GM21367 (cell line): ENCODE measurements around the gene TMEM107.
"Not testable (repeated sequence)": the region's sequence is repeated elsewhere in the genome, so short reads cannot be mapped to it uniquely, and the experiment has no call there.

Experiments
- ATAC-seq: cut with Tn5 transposase; IDR thresholded peaks from one replicate; pipeline ENCODE4 v1.9.1; 2021; ENCODE audit not compliant: unreplicated experiment

The TMEM107 gene

DNA sequence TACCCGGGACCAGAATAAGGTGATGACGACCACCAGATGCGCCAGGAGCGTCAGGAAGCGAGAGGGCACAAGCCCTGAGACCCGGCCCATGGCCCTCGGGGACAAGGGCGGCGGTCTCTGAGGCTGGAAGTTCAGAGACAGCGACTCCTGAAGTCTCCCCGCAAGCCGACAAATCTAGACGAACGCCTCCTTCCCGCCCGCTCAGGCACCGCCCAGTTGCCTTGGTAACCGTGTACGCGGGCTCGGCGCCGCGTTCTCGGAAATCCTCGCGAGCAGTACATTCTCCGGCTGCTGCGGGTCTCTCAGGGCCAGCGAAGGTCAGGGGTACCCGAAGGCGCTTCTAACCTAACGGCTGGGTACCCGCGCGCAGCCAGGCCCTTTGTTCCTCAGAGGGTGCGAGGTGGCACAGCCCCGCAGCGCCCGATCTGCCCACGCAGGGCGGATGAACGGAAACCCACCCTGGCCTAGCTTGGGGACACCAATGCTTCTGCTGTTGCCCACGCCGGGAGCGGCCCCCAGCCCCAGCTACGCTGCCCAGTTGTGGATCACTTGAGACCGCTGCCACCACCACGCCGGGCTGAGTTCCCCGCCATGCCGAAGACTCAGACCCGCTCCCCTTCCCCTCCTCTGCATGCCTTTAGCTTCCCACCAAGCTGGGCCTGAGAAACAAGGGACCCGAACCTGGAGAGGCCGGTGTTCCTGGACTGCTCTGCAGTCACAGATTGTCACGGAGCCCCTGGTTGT lies at the start of gene TMEM107:
Gene TMEM107 (minus strand): TSS at position 184 of the 744 bp plus-strand sequence. CDS start 94 bp downstream, at position 90.
- peak; percentile 37 for ATAC-seq

GRCh38 chr17:8224891-8225812 lies 49.0 kb upstream of the TMEM107 start:
- no peak for ATAC-seq

DNA sequence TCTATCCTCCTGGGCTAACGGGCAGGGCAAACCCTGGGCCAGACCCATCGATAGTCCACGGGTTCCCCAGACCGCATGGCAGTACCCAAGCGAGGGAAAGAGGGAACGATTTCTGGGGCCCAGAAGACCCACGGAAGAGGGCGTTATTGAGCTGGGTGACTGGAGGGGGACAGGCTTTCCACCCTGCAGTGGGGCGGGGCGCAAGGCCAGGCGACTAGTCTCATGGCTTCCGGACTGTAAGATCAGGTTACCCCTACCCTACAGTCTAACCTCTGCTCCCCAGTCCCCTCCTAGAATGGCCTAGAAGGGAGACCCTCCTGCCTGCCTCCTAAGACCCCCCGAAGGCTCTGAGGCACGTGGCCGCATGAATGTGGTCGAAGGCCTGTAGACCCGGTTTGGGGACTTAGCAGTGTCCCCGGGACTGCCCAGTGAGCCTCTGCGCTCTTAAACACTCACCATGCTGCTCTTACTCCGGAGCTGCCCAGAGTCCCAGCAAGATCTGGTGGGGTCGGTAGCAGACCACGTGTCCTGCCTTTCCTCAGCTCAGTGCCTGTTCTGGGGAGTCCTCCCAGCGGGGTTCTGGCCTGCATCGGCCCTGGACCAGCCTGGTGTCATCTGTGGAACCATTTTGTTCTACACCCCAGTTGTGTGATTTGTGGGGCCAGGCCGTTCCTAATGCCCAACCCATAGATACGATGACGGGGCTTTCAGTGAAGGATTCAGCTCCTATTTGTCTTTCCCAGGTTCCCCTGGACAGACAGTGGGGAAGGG lies 47.4 kb upstream of the TMEM107 start:
- ATAC-seq: no peak

- peak; percentile 22 for ATAC-seq
Observed at GRCh38 chr17:8222630-8223355, 46.6 kb upstream of the TMEM107 start.

- ATAC-seq: peak; percentile 23
Observed at GRCh38 chr17:8222380-8222629, 46.1 kb upstream of the TMEM107 start.

DNA sequence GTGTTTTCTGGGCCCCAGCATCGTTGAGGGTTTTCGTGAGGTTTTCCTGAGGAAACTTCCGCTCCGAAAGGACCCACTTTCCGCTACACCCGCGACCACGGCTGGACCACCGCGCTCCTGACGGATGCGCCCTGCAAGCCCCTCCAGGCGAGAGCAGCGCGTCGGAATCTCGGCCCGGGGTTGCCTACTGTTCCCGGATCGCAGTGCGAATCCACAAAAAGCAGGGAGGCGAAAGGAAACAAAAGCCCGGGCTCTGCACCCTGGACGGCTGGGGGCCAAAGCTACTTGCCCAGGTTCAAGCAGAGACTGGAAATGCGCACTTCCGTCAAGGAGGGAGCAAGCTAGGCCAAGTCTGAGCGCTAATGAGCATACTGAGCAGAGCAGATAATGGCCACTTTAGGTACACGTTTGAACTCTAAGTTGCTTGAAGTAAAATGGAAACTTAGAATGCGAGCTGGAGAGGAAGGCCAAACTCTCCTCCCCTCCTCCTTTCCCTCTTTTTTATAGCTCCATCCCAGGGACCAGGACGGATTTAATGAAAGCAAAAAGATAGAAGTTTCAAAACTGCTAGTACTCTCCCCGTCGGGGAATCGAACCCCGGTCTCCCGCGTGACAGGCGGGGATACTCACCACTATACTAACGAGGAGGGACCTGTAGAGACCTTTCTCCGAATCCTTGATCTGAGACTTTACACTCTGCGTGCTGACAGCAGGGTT lies 45.6 kb upstream of the TMEM107 start:
- peak; percentile 37 for ATAC-seq

- ATAC-seq: no peak
Observed at GRCh38 chr17:8220783-8221662, 44.8 kb upstream of the TMEM107 start.

DNA sequence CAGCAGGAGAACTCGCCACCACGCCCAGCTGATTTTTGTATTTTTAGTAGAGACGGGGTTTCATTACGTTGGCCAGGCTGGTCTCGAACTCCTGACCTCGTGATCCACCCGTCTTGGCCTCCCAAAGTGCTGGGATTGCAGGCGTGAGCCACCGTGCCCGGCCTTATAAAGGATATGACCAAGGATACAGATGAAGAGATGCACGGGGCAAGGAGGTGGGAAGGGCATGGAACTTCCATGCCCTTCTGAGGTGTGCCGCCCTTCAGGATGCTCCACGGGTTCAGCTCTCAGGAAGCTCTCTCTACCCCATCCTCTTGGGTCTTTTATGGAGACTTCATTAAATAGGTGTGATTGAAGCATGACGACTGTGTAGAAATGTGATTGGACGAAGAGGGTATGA lies 37.8 kb upstream of the TMEM107 start:
- not testable (repeated sequence) for ATAC-seq

- ATAC-seq: no peak
Observed at GRCh38 chr17:8212312-8213180, 36.4 kb upstream of the TMEM107 start.

GRCh38 chr17:8210761-8211458 lies 34.7 kb upstream of the TMEM107 start:
- ATAC-seq: no peak

GRCh38 chr17:8209907-8210760 lies 34.0 kb upstream of the TMEM107 start, which contains the start of gene AURKB:
Gene AURKB (minus strand): TSS chr17:8210575. CDS start chr17:8210224, 351 bp downstream.
- peak; percentile 81 for ATAC-seq

DNA sequence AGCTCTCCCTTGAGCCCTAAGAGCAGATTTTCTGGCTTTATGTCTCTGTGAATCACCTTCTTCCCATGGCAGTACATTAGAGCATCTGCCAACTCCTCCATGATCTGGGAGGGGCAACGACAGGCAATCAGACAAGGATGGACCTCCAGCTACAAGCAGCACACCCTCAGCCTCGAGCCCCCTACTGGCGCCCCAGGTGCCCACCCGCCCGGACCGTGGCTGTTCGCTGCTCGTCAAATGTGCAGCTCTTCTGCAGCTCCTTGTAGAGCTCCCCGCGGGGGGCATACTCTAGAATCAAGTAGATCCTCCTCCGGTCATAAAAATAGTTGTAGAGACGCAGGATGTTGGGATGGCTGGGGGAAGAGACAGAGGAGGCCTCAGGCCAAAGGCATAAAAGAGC lies 30.4 kb upstream of the TMEM107 start:
- no peak for ATAC-seq

- ATAC-seq: no peak
Observed at GRCh38 chr17:8204761-8205555, 28.8 kb upstream of the TMEM107 start.

DNA sequence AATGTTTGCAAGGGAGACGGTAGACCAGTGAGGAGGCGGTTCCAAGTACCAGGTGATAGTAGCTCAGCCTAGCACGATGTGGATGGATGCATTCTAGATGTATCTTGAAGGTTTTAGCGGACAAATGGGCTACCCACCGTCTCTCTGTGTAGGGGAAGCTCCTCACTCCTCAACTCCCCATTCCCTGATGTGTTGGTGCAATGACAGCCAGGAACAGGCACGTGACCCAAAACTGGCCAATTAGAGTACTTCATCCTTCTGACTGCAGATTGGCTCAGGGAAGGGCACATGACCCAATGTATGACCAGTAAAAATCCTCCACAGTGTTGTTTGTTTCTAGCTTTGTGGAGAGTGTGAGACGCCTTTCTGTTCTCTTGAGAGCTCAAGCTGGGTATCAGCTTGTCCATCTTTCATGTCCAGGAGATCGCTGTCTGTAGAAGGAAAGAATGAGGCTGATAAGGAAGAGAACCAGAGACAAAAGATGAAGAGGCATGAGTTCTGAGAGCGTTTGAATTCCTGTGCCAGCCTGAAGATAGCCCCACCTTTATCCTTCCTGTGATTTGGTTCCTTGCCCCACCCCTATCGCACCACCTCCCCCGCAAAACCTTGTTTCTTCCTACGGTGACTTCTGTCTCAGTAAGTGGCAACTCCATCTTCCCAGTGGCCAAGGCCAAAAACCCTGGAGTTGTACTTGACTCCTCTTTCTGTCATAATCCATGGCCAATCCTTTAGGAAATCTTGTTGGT lies 16.1 kb upstream of the TMEM107 start:
- ATAC-seq: peak; percentile 29

- no peak for ATAC-seq
Observed at GRCh38 chr17:8190506-8190905, 14.3 kb upstream of the TMEM107 start.
